Measurements from ENCODE around the gene TPM3. TPM values are rescaled to one million over a fixed set of nuclear protein-coding genes. Genes with fewer than 3 reads are reported as not detected.
A peak's percentile ranks its signal among the peaks of the same experiment; 100 is the strongest.

The TPM3 gene
- total and polyA plus RNA-seq, 9 of the 15 experiments (the other 6 are each of a cell fraction or from before 2014, with no cell fraction given) = 202 to 604 (median 421) TPM

GRCh38 chr1:154220071-154220969, 28.4 kb upstream of the TPM3 start, which contains the start of gene UBAP2L (continued):
- no peak for TF ChIP-seq PRDM10 (IDR thresholded peaks at IDR 0.05; ENCODE audit: partially characterized antibody)
- TF ChIP-seq ZNF740 (CRISPR knock-in tag; IDR thresholded peaks at IDR 0.05) = no peak
- no peak for TF ChIP-seq ZNF740 (tag; IDR thresholded peaks at IDR 0.05)
- TF ChIP-seq NELFE (IDR thresholded peaks at IDR 0.05; ENCODE audit: insufficient read depth, insufficient read length) = no peak
- TF ChIP-seq MAFK (IDR thresholded peaks at IDR 0.05; ENCODE audit: low read length) = no peak
- peak; percentile 85; the same call in 1 of the 2 replicates for TF ChIP-seq TFAP4 (CRISPR knock-in tag; IDR thresholded peaks at IDR 0.05; ENCODE audit: borderline replicate concordance)
- peak in 1 of 2 experiments; percentile 58; a peak in 2 of 4 replicates for TF ChIP-seq SIN3A (IDR thresholded peaks at IDR 0.05; ENCODE audit: borderline replicate concordance in 2 of 2, control insufficient read depth in 1 of 2, low read depth in 2 of 2, low read length in 2 of 2)
- TF ChIP-seq TCF15 (CRISPR knock-in tag; IDR thresholded peaks at IDR 0.05) = no peak
- TF ChIP-seq SRSF7 (optimal IDR thresholded peaks at IDR 0.05; ENCODE audit: low read depth, low read length) = no peak
- peak; percentile 62; the same call in 1 of the 2 replicates for TF ChIP-seq CLOCK (CRISPR knock-in tag; IDR thresholded peaks at IDR 0.05; ENCODE audit: borderline replicate concordance)
- peak; percentile 46 to 79; a peak in 3 of 4 replicates for TF ChIP-seq ZMIZ1 (IDR thresholded peaks at IDR 0.05; ENCODE audit: low read depth in 2 of 2, low read length in 2 of 2)

All from K562 (cell line).